Psoas muscle (tissue), 8 donors: ENCODE data around the gene MAGEL2. TPM values are rescaled to one million over a fixed set of nuclear protein-coding genes. Genes with fewer than 3 reads are reported as not detected.
"Not testable (repeated sequence)": the region's sequence is repeated elsewhere in the genome, so short reads cannot be mapped to it uniquely, and the experiment has no call there.

Source experiments
- ATAC-seq, 4 donors: fragments of 200-7000 bp; cut with Tn5 transposase; one replicate each; pipeline ENCODE4 v1.9.1; 2020; ENCODE audit warnings: moderate library complexity in 3 of 4, mild to moderate bottlenecking in 2 of 4
- DNase-seq, 2 donors: peaks; one replicate each; pipeline ENCODE4 v3.0.0-alpha.2; 2020
- H3K27ac ChIP-seq: fragments of 200-600 bp; one replicate; pipeline ENCODE4 v1.8.0; 2022
- H3K27me3 ChIP-seq, 3 donors: fragments of 200-600 bp in 1 of 3; one replicate each; pipeline versions ENCODE4 v1.6.1 to v1.8.0; 2013 to 2022; ENCODE audit warnings: low read length in 2 of 3, mild to moderate bottlenecking in 2 of 3, moderate library complexity in 1 of 3; ENCODE audit not compliant: insufficient read depth in 3 of 3
- H3K36me3 ChIP-seq, 2 donors: fragments of 200-600 bp in 1 of 2; one replicate each; pipeline versions ENCODE4 v1.6.1 to v1.8.0; 2013 to 2022; ENCODE audit warnings: low read depth in 1 of 2, mild to moderate bottlenecking in 1 of 2, moderate library complexity in 1 of 2; ENCODE audit not compliant: insufficient read depth in 1 of 2
- H3K4me1 ChIP-seq: fragments of 200-600 bp; one replicate; pipeline ENCODE4 v1.8.0; 2022
- H3K4me3 ChIP-seq: fragments of 200-600 bp; one replicate; pipeline ENCODE4 v1.8.0; 2022; ENCODE audit warnings: mild to moderate bottlenecking
- H3K9me3 ChIP-seq: fragments of 200-600 bp; one replicate; pipeline ENCODE4 v1.8.0; 2022
- WGBS, 3 donors: extraction: QIAGEN DNeasy Blood & Tissue Kit; methylation state at CpG; one replicate each; pipeline versions ENCODE4 v1.1.6 to v1.1.7; 2013; 5-methylcytosine and 5-hydroxymethylcytosine counted together
- intact Hi-C, 2 donors: fragments of 100-400 bp; cut with DNase I; formaldehyde crosslinking; loops; one replicate each; pipeline versions ENCODE4 v1.11.0 to v1.14.2; 2022
- polyA plus RNA-seq, 3 donors: library from polyadenylated mRNA; stranded (reverse); fragments of 200-250 nt; gene quantifications; one replicate each; pipeline ENCODE4 v1.2.3, GENCODE V29; 2013
- total RNA-seq, 4 donors: library from RNA; stranded (reverse); fragmentation: NEBNext Ultra II Directional in 2 of 4; extraction: Animal tissue kit (Norgen Biotek cat#: 25700) in 2 of 4; gene quantifications; one replicate each; pipeline versions ENCODE4 v1.2.1 to v1.2.4, GENCODE V29; 2021 to 2023
- TF ChIP-seq, protein P1 (sequence below): fragments of 200-600 bp; IDR thresholded peaks from one replicate; pipeline ENCODE4 v1.8.0; 2022; ENCODE audit warnings: antibody characterized with exemption
- donor health status: healthy with polysubstance abuse.
- donor health status: DM: no; HTN: no; CAD: no; lungs with moderate emphysema.
- donor health status: Bipolar disorder and iron deficiency.
- donor health status: healthy.
- donor health status: DM: yes; HTN: yes; CAD: no.
- donor health status: DM: no; HTN: no; CAD: no.
- donor health status: DM: no; HTN: no; CAD: no.
- donor health status: DM: yes; HTN: yes; CAD: no.

Gene MAGEL2
- total and polyA plus RNA-seq, 7 donors: 0.01 to 0.19 (median 0.05) TPM; not detected in 1

DNA sequence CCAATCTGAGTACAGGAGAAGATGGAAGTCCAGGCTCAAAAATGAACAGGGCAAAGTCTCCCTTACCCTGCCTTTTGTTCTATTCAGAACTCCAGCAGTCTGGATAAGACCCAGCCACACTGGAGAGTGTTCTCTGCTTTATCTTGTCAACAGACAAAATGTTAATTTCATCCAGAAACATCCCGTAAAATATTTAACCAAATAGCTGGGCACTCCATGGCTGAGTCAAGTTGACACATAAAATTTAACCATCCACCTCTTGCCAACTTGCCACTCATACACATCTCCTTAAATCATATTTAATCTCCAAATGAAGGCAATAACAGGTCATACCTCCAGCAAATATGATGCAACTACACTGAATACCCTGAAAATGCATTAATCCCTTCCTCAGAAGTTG is 48.6 kb downstream of the MAGEL2 start:
- whole genome bisulfite sequencing, 3 donors: 90% methylated on average over 1 of the region's 1 CpG
- no peaks in the 10 kb centered on the region for H3K9me3 ChIP-seq
- H3K36me3 ChIP-seq: no peaks in the 10 kb centered on the region
- no peak for DNase-seq
- TF ChIP-seq, protein P1, sequence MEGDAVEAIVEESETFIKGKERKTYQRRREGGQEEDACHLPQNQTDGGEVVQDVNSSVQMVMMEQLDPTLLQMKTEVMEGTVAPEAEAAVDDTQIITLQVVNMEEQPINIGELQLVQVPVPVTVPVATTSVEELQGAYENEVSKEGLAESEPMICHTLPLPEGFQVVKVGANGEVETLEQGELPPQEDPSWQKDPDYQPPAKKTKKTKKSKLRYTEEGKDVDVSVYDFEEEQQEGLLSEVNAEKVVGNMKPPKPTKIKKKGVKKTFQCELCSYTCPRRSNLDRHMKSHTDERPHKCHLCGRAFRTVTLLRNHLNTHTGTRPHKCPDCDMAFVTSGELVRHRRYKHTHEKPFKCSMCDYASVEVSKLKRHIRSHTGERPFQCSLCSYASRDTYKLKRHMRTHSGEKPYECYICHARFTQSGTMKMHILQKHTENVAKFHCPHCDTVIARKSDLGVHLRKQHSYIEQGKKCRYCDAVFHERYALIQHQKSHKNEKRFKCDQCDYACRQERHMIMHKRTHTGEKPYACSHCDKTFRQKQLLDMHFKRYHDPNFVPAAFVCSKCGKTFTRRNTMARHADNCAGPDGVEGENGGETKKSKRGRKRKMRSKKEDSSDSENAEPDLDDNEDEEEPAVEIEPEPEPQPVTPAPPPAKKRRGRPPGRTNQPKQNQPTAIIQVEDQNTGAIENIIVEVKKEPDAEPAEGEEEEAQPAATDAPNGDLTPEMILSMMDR: no peak
- intact Hi-C loops: no loop called here
- H3K27ac ChIP-seq: no peak overlapping the region
- H3K4me3 ChIP-seq: no peak overlapping the region
- no peaks in the 10 kb centered on the region for H3K4me1 ChIP-seq
- no peaks in the 10 kb centered on the region for H3K27me3 ChIP-seq
- no peak for ATAC-seq

DNA sequence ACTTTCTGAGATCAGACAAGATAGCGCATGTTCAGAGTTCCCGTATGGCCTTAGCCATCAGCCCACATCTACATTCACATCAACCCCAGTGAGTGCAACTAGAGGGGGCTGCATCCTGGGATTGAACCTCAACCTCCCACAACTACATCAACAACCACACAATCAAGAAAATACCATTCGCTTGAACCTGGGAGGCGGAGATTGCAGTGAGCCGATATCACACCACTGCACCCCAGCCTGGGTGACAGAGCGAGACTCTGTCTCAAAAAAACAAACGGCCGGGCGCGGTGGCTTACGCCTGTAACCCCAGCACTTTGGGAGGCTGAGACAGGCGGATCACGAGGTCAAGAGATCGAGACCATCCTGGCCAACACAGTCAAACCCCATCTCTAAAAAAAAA is 50.4 kb downstream of the MAGEL2 start:
- H3K36me3 ChIP-seq, H3K27me3 ChIP-seq, intact Hi-C loops, ATAC-seq, H3K27ac ChIP-seq, H3K9me3 ChIP-seq, H3K4me1 ChIP-seq, H3K4me3 ChIP-seq, DNase-seq: not testable (repeated sequence)
- WGBS, 3 donors: 86 to 89% (median 87%) methylated on average over 14 of the region's 14 CpGs

DNA sequence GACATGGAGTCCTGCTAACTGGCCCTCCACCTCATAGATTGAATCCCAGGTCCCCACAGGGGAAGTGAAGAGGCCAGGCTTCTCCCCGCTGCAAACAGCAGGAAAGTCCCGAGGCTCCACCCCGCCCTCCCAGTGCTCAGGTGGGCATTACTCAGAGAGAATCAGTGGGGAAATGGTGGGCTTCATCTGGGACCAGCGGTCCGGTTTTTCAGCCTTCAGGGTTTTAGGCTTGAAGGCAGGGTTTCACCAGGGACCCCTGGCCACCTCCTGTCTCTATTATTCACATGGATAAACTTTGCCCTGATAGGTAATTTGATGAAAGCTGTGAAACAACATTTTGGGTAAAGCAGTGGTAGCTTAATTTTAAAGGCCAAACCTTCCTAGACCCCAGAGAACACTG is 50.9 kb downstream of the MAGEL2 start:
- DNase-seq: no peak
- Histone ChIP-seq H3K27ac (no peak overlapping the region), H3K27me3 (no peaks in the 10 kb centered on the region), H3K9me3 (no peaks in the 10 kb centered on the region), H3K4me3 (no peak overlapping the region), H3K4me1 (no peaks in the 10 kb centered on the region), H3K36me3 (no peaks in the 10 kb centered on the region)
- 74 to 80% (median 80%) methylated on average over 5 of the region's 5 CpGs for WGBS, 3 donors
- no peak for ATAC-seq
- intact Hi-C loops: no loop called here
- TF ChIP-seq, protein P1: no peak

DNA sequence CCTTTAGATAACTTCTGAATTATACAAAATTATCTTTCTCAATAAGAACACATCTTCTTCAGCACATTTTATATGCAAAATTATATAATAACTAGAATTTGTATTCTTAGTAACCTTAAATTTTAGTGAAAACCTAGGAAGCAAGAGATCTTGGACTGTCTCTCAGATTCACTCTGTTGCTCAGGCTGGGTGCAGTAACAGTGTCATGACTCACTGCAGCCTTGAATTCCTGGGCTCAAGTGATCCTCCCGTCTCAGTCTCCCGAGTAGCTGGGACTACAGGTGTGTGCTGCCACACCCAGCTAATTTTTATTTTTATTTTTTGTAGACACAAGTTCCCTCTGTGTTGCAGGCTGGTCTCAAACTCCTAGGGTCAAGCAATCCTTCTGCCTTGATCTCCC is 52.3 kb downstream of the MAGEL2 start:
- Histone ChIP-seq H3K27me3 (no peaks in the 10 kb centered on the region), H3K9me3 (no peaks in the 10 kb centered on the region), H3K4me3 (no peak overlapping the region), H3K27ac (no peak overlapping the region), H3K36me3 (no peaks in the 10 kb centered on the region), H3K4me1 (no peaks in the 10 kb centered on the region)
- intact Hi-C loops: no loop called here
- ATAC-seq (no peak), DNase-seq (no peak)
- 43 to 52% (median 44%) methylated on average over 2 of the region's 2 CpGs for WGBS, 3 donors
- TF ChIP-seq, protein P1: no peak

DNA sequence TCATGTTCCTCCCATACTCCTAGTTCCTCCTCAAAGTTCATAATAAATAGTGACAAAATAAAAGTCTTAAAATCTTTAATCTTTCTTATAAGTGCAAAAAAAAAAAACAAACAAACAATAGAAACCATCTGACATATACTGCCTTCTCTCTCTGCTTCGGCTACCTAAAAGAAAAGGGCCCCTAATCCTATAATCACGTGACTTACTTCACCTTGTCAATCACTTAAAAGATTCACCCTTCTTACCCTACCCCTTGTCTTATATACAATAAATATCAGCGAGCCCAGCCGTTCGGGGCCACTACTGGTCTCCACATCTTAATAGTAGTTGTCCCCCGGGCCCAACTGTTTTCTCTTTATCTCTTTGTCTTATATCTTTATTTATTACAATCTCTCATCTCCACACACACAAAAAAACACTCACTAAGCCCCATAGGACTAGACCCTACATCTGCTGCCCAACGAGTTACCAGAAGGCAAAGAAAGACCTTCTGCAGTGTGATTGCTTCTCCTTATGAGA is 53.4 kb downstream of the MAGEL2 start:
- Histone ChIP-seq H3K4me3 (no peak overlapping the region), H3K27ac (no peak overlapping the region), H3K4me1 (no peaks in the 10 kb centered on the region), H3K27me3 (no peaks in the 10 kb centered on the region), H3K9me3 (no peaks in the 10 kb centered on the region), H3K36me3 (no peaks in the 10 kb centered on the region)
- no peak for DNase-seq
- intact Hi-C loops: no loop called here
- TF ChIP-seq, protein P1: no peak
- 74 to 81% (median 76%) methylated on average over 7 of the region's 7 CpGs for WGBS, 3 donors
- no peak for ATAC-seq

Other genes with a start within 250 kb of the MAGEL2 start
- not detected for gene GOLGA6L2, start 200.6 kb downstream of the MAGEL2 start, total RNA-seq
- not detected for gene GOLGA6L2, start 200.6 kb downstream of the MAGEL2 start, polyA plus RNA-seq
- gene MKRN3, start 82.2 kb downstream of the MAGEL2 start, total RNA-seq: 1 to 10 TPM in 2 of 4 donors, under 1 TPM in 2; 0.62 to 3.1 (median 1.4) TPM
- gene MKRN3, start 82.2 kb downstream of the MAGEL2 start, polyA plus RNA-seq: 1 to 10 TPM in 2 of 3 donors, under 1 TPM in 1; 0.86 to 6.0 (median 1.3) TPM
- gene NDN, start 39.4 kb upstream of the MAGEL2 start, total RNA-seq: 10 to 100 TPM in 3 of 4 donors, 1 to 10 TPM in 1; 6.1 to 26.3 (median 11.1) TPM
- gene NDN, start 39.4 kb upstream of the MAGEL2 start, polyA plus RNA-seq: 10 to 100 TPM; 11.0 to 28.0 (median 15.2) TPM